GM18867 (cell line): ENCODE results near the gene PREPL.
"Not testable (repeated sequence)": the region's sequence is repeated elsewhere in the genome, so short reads cannot be mapped to it uniquely, and the experiment has no call there.

Experiments
- ATAC-seq: cut with Tn5 transposase; IDR thresholded peaks from one replicate; pipeline ENCODE4 v1.9.1; 2021; ENCODE audit warnings: mild to moderate bottlenecking, moderate library complexity; ENCODE audit not compliant: unreplicated experiment

Gene PREPL

GRCh38 chr2:44349506-44349905 is 11.8 kb downstream of the PREPL start:
- no peak for ATAC-seq

- no peak for ATAC-seq
Measured at GRCh38 chr2:44348400-44348799, 12.9 kb downstream of the PREPL start.

GRCh38 chr2:44347526-44347925 is 13.8 kb downstream of the PREPL start:
- ATAC-seq, result no peak

- no peak for ATAC-seq
Measured at GRCh38 chr2:44342854-44343253, 18.4 kb downstream of the PREPL start.

- no peak for ATAC-seq
Measured at GRCh38 chr2:44335806-44336538, 25.3 kb downstream of the PREPL start.

GRCh38 chr2:44333994-44334393 is 27.3 kb downstream of the PREPL start:
- no peak for ATAC-seq

GRCh38 chr2:44330801-44331200 is 30.5 kb downstream of the PREPL start:
- no peak for ATAC-seq

- ATAC-seq, result no peak
Measured at GRCh38 chr2:44329343-44329742, 32.0 kb downstream of the PREPL start.

- ATAC-seq, result no peak
Measured at GRCh38 chr2:44328750-44329149, 32.5 kb downstream of the PREPL start.

GRCh38 chr2:44326548-44327264 is 34.6 kb downstream of the PREPL start:
- no peak for ATAC-seq

- no peak for ATAC-seq
Measured at GRCh38 chr2:44325897-44326296, 35.4 kb downstream of the PREPL start.

GRCh38 chr2:44324971-44325426 is 36.3 kb downstream of the PREPL start:
- ATAC-seq, result no peak

- no peak for ATAC-seq
Measured at GRCh38 chr2:44321360-44321759, 39.9 kb downstream of the PREPL start.

GRCh38 chr2:44320832-44321231 is 40.5 kb downstream of the PREPL start:
- no peak for ATAC-seq

GRCh38 chr2:44315945-44316344 is 45.3 kb downstream of the PREPL start:
- no peak for ATAC-seq

GRCh38 chr2:44314362-44314761 is 46.9 kb downstream of the PREPL start:
- no peak for ATAC-seq

- ATAC-seq, result no peak
Measured at GRCh38 chr2:44310287-44310686, 51.0 kb downstream of the PREPL start.

GRCh38 chr2:44305882-44306281 is 55.4 kb downstream of the PREPL start:
- ATAC-seq, result no peak

GRCh38 chr2:44304258-44304657 is 57.0 kb downstream of the PREPL start:
- ATAC-seq, result no peak

GRCh38 chr2:44303766-44304165 is 57.5 kb downstream of the PREPL start:
- not testable (repeated sequence) for ATAC-seq

GRCh38 chr2:44301111-44301510 is 60.2 kb downstream of the PREPL start:
- no peak for ATAC-seq

- no peak for ATAC-seq
Measured at GRCh38 chr2:44299635-44300034, 61.7 kb downstream of the PREPL start.
